Gastroesophageal sphincter (tissue), 3 donors: ENCODE measurements around the gene LAMA4.

Experiments used
- EP300 ChIP-seq: sonication (generic); formaldehyde crosslinking; IDR thresholded peaks from one replicate; pipeline ENCODE4 v1.6.1; 2017; ENCODE audit warnings: antibody characterized with exemption, mild to moderate bottlenecking
- POLR2A ChIP-seq, 2 donors: fragments of 450-650 bp; IDR thresholded peaks; one replicate each; pipeline ENCODE4 v1.6.1; 2017; ENCODE audit warnings: antibody characterized with exemption in 2 of 2, mild to moderate bottlenecking in 2 of 2, moderate library complexity in 1 of 2
- TF ChIP-seq, protein P1 (sequence below), 4 experiments: fragments of 200-600 bp in 2 of 4; fragments of 450-650 bp in 2 of 4; sonication (generic) in 1 of 4; IDR thresholded peaks; one replicate each; pipeline ENCODE4 v1.5.1; 2017 to 2019; ENCODE audit warnings: antibody characterized with exemption in 4 of 4, mild to moderate bottlenecking in 2 of 4, moderate library complexity in 2 of 4

GRCh38 chr6:112252571-112253497, 1.5 kb downstream of the LAMA4 start:
- TF ChIP-seq, protein P1, sequence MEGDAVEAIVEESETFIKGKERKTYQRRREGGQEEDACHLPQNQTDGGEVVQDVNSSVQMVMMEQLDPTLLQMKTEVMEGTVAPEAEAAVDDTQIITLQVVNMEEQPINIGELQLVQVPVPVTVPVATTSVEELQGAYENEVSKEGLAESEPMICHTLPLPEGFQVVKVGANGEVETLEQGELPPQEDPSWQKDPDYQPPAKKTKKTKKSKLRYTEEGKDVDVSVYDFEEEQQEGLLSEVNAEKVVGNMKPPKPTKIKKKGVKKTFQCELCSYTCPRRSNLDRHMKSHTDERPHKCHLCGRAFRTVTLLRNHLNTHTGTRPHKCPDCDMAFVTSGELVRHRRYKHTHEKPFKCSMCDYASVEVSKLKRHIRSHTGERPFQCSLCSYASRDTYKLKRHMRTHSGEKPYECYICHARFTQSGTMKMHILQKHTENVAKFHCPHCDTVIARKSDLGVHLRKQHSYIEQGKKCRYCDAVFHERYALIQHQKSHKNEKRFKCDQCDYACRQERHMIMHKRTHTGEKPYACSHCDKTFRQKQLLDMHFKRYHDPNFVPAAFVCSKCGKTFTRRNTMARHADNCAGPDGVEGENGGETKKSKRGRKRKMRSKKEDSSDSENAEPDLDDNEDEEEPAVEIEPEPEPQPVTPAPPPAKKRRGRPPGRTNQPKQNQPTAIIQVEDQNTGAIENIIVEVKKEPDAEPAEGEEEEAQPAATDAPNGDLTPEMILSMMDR (IDR thresholded peaks at IDR 0.05) = no peak
- TF ChIP-seq EP300 = no peak
- no peak for TF ChIP-seq POLR2A (IDR thresholded peaks at IDR 0.05)
